TTC549 (cell line): Measurements from ENCODE around the gene PACS2.

Experiments
- FAIRE-seq: peaks from 2 replicates; lab custom pipeline; 2012; peaks lifted over from hg19 to GRCh38; lab: Jason Lieb, UNC

Gene PACS2

DNA sequence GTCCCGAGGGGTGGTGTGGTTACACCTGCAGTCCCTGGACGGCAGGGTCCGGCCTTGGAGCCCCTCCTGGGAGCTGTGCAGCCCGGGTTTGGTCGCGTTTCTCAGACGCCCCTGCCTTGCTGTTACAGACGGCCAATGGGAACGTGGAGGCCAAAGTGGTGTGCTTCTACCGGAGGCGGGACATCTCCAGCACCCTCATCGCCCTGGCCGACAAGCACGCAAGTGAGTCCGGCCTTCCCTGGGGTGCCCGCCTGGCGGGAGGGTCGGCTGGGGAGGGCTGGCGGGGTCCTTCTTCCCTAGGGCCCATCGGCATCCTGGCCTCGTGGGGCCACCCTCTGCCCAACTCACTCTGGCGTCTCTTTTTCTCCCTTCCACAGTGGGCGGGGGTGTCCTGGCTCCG, 130.7 kb downstream of the PACS2 start:
- FAIRE-seq: no peak

DNA sequence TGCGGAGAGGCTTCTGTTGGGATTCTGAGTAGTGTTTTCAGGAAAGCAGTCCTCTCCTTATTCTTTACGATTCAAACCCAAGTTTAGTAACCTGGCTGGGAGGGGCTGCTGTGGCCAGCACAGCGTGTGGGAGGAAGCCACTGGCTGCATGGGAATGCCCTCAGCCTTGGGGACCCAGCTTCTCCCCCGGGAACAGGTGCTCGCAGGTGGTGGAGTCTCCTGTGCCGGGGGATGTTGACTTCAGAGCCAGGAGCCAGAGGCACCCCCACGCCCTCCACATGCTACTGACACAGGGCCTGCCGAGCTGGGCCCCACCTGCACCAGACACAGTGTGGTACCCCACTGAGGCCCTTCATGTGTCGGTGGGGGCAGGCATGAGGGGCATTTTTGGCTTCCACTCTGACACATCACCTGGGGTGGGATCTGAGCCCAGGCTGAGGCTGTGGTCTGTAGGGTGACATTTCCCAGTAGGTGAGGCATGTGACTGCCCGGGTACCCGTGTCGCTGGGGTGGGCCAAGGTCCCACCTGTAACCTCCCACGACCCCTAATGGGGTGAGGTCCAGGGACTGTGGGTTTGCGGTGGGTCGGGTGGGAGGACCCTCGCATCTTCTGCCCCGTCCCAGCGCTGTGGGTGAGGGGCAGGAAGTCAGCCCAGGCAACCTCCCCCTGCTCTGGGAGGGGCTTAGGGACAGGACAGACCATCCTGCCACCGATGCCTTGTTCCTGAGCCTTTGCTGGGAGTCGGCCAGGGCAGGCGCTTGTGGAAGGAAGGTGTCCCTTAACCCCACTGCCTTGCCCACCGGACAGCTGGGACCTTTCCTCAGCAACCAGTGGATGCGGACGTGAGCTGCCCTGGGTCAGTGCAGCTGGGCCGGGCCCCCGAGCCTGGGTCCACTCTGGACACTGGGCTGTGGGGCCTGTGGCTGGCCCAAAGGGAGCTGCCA, 131.6 kb downstream of the PACS2 start:
- FAIRE-seq: no peak

DNA sequence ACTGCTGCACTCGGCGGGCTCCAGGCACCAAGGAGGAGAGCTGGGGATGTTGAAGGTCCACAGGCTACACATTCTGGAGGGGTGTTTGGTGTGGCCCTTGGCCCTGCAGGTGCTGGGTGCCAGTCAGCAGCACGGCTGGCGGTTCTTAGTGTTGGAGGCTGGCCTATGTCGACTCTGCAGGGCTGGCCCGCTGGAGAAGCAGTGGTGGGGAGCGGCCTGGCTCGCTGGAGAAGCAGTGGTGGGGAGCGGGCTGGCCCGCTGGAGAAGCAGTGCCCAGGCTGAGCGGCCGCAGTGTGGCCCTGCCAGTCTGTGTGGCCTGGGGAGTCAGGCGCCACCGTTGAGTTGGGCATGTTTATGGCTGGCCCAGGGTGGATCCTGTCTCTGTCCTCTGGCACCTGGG, 132.4 kb downstream of the PACS2 start:
- no peak for FAIRE-seq
